ENCODE measurements around the gene HS6ST3.
"Not testable (repeated sequence)": the region's sequence is repeated elsewhere in the genome, so short reads cannot be mapped to it uniquely, and the experiment has no call there.

Gene HS6ST3

DNA sequence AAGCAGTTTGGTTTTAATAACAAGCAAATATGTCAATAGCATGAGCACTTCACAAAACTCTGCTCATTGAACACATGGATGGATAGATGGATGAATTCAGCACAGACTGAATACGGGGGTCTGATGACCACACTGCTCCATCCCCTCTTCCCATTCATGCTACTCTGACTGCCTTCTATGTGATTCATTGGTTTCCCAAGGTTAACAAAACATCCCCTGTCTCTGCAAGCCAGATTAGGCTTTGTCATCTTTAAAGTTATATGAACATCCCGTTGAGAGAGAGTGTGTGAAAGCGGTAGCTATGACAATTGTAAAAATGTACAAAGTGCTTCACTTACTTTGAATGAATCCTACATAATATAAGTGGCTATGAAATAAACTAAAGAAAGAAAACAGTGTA, 651.9 kb downstream of the HS6ST3 start:
- no peak for DNase-seq (ENCODE audit: low spot score)

DNA sequence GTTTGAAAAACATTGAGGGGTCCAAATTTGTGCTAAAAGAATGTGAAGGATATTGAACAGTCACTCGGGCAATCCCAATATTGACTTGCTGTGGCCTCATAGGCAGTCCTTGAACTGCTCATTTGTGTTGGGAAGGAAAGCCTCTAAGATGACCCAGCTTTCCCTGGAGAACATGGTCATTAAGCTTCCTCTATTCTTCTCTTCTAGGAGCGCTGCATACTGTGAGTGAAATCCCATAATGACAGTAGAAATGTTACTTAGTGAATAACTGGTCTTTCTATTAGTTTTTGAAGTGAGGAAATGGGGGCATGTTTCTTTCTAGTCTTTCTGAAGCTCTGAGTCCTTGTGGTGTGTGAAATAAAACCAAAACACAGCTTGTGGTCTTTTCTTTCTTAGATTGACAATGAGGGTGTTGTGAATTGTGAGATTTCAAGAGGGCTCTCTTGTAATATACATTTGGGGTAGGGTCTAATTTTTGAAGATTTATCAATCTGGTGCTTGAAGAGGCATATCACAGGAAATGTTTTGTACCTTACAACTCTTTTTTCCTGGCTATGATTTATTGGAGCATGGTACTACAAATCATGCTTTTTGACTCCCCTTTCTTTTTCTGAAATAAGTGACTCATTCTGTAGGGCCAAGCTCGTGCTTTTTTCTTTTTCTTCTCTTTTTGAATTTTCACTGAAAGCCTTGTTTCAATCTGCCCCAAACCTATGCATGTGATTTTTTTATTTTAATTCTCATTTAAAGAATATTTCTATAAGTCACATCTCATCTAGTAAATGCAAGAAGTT, 653.6 kb downstream of the HS6ST3 start:
- no peak for DNase-seq (ENCODE audit: low spot score)

DNA sequence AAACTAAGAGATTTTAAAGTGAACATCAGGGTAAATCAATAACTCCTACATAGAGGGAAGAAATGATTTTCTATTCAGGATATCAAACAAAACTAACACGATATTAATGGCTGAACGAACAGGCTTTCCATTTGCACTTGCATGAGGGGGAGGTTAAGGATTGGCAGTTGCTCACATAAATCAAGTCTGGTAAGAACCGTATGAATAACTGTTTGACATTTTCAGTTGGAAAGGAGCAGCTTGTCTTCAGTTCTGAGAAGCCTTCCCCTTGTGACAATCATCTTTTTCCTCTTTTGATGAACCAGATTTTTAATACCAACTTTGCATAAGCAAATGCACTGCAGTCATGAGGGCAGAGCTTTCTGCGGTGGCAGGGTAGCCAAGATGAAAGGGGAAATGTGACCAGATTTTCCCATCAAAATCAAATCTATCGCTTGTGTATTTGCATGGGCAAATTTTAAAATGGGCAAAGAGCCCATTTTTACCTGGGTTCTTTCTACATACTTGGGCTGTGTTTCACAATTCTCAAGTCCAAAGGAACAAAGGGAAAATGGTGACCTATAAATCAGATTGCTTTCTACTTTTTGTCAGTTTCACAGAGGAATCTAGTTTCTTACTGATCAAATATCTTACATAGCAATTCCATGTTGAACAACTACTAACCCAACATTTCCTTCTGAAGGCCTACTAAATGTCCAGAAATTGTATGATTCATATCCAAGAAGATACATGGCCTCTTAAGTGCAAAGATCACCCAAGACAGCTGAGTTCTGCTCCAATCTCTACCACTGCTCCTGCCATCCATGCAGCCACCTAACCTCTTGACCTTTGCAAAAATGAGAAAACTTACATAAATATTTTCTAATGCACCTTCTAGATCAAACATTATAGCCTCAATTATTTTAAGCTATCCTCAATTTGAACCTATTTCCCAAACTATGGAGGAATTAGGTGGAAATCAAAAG, 654.7 kb downstream of the HS6ST3 start:
- no peak for DNase-seq (ENCODE audit: low spot score)

DNA sequence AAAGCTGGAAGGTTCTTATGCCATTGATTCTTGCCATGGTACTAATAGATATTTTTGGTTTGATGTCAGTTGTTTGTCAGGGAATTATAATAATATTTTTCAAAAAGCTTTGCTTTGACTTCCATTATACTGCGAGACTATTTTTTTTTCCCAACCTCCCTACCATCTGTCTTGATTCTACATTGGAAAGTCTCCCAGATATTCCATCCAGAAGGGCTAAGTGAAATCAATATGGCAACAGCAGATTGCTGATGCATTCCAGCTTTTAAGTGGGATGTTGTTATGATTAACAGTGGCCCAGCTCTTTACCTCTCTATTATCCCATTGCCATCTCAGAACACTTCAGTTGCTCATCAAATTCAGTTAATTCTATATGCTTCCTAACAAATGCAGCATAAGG, 657.0 kb downstream of the HS6ST3 start:
- DNase-seq (ENCODE audit: low spot score): no peak

DNA sequence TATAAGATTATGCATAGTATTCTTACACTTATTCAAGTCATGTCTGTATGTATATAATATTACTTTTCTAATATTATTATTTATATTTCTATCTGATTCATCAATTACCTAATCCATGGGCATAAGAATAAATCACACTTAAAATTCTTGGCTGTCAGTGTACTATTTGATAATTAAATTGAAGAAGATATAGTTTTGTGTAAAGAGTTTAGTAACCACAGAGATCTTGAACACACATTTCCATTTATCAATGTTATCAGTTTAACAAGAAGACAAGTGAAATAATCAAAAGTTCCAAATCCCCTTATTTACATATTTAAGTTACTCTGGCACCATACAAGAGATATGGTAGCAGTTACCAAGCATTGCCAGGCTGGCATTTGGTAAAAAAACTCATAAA, 659.9 kb downstream of the HS6ST3 start:
- no peak for DNase-seq (ENCODE audit: low spot score)

DNA sequence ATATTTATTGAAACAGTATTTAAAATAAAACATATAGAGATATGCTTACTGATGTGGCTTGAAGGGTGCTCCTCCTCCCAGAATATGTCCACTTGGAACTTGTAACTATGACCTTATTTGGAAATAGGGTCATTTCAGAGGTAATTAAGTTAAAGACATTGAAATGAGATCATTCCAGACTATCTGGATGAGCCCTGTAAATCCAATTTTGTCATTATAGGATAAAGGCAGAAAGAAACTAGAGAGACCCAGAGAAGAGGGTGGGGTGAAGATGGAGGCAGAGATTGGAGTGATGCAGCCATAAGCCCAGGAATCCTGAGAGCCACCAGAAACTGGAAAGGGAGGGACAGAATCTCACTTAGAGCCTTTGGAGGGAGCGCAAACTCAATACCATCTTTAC, 661.2 kb downstream of the HS6ST3 start:
- no peak for DNase-seq (ENCODE audit: low spot score)

DNA sequence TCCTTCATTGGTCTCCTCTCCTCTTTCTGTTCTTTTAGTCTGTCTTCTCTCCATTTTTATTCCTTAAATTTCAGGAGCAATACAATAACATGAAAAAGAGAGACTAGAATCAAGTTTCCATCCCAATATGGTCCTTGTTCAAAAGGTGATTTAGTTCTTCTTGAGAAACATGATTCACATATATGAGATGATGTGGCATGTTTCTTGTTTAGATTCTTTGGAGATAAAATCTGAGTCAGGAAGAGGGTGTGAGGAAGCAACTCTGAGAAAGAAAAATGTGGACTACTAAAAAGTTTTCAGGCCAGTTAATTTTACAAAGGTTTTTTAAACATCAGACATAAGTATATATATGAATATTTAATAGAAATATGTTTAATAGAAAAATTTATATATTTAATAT, 673.0 kb downstream of the HS6ST3 start:
- no peak for DNase-seq (ENCODE audit: low spot score)

DNA sequence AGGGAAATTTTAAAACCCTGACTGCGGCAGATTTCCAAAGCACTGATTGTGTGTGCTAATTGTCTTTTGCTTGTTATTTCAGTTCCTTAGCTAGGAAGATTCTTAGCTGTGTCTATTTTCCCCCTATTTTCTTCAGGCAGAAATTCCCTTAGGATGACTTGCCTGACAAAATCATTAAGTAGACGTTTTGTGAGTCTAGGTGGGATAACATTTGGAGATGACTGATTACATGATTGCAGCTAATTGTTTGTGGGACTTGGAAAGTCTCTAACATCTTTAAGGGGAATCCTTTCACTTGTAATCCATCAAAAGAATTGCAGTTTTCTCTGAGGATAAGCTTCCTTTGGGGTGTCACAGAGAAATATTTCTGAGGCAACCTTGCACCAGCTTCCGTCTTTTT, 676.4 kb downstream of the HS6ST3 start:
- no peak for DNase-seq (ENCODE audit: low spot score)

DNA sequence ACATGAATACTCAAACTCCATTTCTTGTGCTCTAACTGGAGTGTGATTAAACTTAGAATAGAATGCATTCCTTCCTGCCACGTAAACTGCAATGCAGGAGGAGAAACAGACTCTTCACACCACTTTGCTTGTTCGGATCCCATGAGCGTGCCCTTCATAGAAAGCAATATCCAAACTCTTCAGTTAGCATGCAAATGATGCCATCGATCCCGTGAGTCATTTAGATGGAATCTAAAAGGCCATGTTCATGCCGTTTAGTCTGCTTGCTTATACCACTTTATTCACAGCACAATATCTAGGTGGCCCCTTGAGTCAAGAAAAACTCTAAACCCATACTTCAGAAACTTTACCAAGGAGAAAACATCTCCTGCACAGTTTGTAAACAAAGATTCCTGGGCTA, 678.6 kb downstream of the HS6ST3 start:
- no peak for DNase-seq (ENCODE audit: low spot score)

DNA sequence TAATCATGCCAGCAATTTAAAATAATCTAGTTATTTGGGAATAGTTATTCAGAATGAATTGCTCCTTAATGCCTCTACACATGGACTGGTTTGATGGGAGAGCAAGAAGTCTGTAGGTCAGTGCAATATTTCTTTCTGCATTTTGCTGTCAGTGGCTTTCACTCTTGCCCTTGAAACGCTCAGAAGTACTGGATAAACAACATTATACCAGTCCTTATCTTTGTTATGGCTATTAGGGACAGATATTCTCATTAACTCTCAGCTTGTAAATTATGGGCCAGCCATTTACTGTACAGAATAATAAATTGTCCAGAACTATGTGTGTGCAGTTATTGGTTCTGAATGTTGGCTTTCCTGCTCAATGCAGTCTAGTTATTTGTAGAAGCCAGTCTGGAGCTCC, 680.0 kb downstream of the HS6ST3 start:
- no peak for DNase-seq (ENCODE audit: low spot score)

DNA sequence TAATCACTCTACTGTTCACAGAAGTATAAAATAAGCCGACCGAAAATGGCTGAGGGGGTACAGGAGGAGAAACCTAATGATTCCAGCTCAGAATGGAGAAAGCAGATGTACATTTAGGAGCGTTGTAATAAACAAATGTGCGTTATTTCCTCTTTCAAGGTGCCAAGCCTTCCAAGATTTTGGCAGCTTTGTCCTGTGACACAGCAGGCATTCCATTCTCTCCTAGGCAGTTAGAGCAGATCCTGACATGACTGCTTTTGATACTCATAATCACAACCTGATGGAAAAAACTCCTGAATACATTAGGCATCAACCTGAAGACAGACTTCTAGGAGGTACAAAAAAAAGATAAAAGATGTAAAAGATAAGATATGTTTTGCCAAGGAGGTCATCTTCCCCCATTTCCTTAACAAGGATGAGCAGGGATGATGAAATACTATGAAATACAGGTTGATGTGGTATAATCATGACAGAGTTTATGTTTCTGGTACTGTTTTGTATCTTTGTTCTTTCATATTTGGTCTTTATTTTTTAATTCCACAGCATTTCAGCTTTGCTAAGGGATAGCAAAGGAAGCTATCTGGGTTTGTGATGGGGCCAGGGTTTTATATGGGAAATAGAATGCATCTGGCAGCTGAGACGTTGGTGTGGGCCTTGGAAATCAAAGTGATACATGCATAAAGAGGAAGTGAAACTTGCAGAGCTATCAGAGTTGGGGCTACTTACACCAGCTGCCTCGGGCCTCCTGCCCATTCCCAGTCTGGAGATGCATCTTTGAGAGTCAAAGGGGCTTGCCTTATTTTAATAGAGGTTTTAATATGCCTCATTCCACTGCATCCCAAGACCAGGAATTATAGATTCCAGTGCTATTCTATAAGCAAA, 681.8 kb downstream of the HS6ST3 start:
- DNase-seq (ENCODE audit: low spot score): no peak

DNA sequence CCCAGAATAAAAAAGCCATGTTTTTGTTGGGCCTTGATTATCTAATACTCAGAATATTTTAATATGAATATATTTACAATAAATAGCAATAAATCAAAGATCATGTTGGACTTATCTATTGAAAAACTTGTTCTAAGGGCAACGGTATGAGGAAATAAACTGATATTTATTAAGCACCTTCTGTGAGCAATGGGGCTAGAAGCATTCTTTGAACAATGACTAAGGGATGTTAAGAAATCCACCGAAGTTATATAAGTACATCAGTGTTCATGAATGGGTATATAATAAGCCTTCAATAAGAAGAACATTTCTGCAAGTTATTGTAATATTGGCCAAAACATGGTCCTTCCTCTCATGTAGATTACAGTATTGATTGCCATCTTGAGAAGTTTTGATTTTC, 682.5 kb downstream of the HS6ST3 start:
- DNase-seq (ENCODE audit: low spot score): no peak

DNA sequence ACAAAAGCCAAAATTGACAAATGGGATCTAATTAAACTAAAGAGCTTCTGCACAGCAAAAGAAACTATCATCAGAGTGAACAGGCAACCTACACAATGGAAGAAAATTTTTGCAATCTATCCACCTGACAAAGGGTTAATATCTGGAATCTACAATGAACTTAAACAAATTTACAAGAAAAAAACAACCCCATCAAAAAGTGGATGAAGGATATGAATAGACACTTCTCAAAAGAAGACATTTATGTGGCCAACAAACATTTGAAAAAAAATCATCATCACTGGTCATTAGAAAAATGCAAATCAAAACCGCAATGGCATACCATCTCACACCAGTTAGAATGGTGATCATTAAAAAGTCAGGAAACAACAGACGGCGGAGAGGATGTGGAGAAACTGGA, 688.4 kb downstream of the HS6ST3 start:
- not testable (repeated sequence) for DNase-seq (ENCODE audit: low spot score)

DNA sequence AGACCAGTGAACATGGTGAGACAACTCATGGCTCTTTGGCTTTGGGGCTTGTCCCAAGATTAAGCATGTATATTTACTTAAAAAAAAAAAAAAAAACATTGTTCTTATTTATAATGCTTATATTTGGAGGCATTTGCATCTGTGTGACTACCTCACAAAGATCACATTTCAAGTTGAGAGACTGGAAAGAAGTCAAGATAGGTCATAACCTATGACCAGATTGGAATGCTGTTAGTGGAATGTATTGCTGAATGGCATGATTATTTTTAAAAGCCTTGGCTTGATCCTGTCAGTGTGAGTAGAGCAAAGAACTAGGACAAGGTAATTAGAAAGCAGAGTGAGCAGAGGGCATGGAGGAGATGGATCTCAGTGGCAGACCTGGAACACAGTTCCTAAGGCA, 689.8 kb downstream of the HS6ST3 start:
- DNase-seq (ENCODE audit: low spot score): no peak

DNA sequence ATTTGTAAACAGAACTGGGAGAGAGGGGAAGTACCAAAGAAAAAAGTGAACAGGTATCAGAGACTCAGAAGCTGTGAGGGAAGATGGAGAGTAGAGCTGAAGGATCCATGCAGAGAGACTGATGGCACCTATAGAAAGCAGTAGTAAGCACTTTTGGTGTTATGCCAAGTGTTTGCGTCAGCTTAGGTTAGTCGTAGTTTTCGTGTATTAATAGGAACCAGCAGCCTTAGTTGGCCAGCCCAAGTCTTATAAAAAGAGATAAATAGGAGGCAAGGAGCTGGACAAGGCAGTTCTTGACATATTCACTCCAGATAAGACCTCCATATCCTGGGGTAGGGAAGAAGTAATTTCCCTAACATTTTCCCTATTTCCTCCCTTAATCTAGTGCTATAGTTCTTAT, 690.2 kb downstream of the HS6ST3 start:
- DNase-seq (ENCODE audit: low spot score): no peak

DNA sequence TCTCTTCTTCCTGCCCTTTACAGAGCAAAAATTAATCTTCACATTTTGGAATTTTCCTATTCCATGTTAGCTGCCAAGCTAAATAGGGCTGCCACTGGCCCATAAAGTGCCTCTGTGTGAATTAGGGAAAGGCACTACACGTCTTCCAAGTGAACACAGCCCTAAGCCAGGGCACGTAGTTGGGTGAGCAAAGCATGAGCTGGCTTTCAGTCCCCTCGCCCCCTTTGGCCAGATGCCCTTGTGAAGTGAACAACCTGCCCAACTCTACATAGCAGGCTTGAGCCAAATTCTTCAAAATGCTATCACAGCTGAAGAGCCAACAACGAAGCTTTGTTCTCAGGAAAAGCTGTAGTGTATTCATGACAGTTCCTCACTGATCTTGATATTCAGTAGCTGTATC, 691.2 kb downstream of the HS6ST3 start:
- peak; percentile 22 for DNase-seq (ENCODE audit: low spot score)

DNA sequence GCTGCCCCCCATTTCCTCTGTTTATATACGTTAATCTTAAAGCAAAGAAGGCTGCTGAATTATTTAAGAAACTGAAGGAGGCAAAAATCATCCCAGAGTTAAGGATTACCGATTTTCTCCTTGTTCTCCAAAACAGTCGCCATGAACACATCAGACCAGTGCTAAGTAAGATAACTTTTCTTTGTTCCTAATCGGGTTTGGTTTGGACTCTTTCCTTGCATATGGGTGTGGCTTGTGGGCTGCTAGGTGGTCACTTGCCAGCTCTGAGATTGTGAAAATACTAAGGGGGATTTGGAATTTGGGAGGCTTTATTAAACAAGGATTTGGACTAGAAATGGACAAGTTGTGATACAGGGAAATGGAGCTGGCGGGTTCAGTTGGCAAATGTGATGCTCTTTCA, 692.3 kb downstream of the HS6ST3 start:
- no peak for DNase-seq (ENCODE audit: low spot score)

DNA sequence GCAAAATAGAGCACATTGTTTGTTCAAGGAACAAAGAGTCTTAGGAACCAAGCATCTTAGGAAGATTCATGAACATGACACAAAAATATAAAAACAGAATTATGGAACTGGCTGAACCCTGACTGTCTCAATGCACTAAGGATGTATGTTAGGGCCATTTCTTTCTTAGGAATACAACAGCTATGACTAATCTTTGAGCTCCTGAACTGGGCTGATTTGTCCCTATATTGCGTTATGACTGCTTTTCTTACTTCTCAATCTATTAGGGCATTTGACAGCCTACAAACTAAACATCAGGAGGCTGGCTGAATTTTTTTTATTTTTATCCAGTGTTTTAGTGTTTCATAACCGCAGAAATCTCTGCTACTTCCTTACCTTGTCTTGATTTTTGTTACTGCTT, 693.1 kb downstream of the HS6ST3 start:
- no peak for DNase-seq (ENCODE audit: low spot score)

DNA sequence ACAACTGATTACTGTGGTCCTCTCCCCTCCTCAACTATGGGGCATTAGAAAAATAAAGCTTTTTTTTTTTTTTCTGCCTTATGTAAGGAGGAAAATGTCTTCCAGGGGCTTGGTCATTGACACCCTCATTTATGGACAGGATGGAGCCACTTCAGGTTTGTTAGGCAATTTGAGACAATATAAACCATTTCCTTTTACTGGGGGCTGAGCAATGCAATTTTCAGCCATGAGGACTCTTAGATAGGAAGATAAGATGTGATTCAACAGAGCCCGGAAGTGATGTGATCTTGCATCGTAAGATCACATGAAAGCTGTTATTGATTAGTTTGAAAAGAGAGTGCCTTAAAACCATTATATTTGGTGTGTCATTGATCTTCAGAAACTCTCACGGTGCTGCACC, 693.6 kb downstream of the HS6ST3 start:
- DNase-seq (ENCODE audit: low spot score): no peak

DNA sequence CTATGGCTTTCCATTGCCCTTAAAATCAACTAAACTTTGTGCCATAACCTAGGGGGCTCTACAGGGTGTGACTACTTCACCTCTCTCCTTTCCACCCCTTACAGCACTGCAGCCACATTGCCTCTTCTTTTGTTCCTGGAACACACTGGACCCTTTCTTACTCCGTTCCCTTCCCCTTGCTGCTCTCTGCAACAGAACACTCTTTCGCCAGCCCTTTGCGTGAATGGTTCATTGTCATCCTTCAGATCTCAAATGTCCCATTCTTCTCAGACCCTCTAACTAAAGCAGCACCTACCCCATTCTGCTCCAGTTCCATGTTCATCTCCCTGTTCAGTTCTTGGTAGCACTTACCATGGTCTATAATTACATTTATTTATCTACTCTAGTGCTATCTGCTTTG, 696.1 kb downstream of the HS6ST3 start:
- DNase-seq (ENCODE audit: low spot score): no peak

DNA sequence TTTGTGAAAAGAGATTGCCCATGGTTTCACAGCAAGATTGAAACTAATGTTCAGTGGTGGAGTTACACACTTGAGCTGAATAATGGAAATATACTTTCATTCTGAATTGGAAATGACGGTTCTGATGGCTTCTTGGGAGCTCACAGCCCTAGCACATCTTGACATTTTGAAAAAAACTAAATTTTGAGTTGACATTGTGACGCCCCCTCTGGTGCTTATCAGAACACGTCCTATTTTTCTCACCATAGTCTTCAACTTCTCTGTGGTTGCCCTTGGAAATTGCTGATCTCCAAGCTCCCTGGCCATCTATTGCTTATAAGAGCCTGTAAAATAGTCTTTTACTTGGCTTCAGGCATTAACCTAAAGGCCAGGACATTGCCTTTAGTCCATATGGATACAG, 702.3 kb downstream of the HS6ST3 start:
- DNase-seq (ENCODE audit: low spot score): no peak

DNA sequence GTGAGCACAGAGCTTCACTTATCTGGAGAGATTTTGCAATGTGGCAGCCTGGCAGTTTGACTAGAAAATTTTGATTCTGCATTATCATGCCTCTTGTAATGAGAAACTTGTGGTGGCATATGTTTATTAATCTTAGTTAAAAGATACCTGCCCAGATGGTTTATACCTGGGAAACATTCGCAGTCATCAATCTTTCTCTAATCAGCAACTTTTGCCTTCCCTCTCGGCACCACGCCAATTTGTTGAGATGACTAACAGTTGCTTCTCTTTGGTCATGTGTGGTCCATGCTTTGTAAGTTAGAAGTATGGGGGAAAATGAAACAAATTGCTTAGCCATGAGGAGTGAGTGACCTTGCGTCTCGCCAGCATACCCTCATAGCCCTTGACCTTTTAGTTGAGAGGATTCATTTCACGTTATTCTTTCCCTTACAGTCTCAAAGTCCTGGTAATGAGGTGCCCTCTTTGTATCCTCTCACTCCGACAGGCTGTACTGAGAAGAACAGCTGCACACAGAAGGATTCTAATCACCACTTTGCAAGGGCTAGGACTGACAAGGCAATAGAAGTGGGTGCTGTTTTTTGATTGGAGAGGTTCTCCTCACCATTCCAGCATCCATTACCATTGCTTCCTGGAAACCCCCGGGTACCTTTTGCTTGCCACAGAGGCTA, 703.0 kb downstream of the HS6ST3 start:
- DNase-seq (ENCODE audit: low spot score): no peak
